Stimulated activated naive CD8-positive, alpha-beta T cell treated with anti-CD3 and anti-CD28 coated beads, Interleukin-15, Interleukin-2, amounts not matched to agents 100 ng/mL and 50 ng/mL, for 24 hours (primary cell): Measurements from ENCODE around the gene DOK5.

Source experiments
- H3K27ac Mint-ChIP-seq: one replicate; pipeline ENCODE4 v1.8.0; 2021; ENCODE audit warnings: mild to moderate bottlenecking, mixed read lengths
- H3K27me3 Mint-ChIP-seq: one replicate; pipeline ENCODE4 v1.8.0; 2021; ENCODE audit warnings: mixed read lengths
- H3K36me3 Mint-ChIP-seq: one replicate; pipeline ENCODE4 v1.8.0; 2021; ENCODE audit warnings: low read depth, mixed read lengths
- H3K4me1 Mint-ChIP-seq: one replicate; pipeline ENCODE4 v1.8.0; 2021; ENCODE audit warnings: low read depth, mixed read lengths
- H3K4me3 Mint-ChIP-seq: one replicate; pipeline ENCODE4 v1.8.0; 2021; ENCODE audit warnings: mild to moderate bottlenecking, mixed read lengths
- H3K9me3 Mint-ChIP-seq: one replicate; pipeline ENCODE4 v1.8.0; 2021; ENCODE audit warnings: mixed read lengths

The DOK5 gene

GRCh38 chr20:54577637-54578036, 102.2 kb downstream of the DOK5 start:
- H3K27me3 Mint-ChIP-seq, result peaks cover 12% of the 10 kb centered on the region
- no peak overlapping the region for H3K27ac Mint-ChIP-seq
- H3K4me3 Mint-ChIP-seq, result no peak overlapping the region
- no peaks in the 10 kb centered on the region for H3K36me3 Mint-ChIP-seq
- peaks cover 4% of the 10 kb centered on the region for H3K9me3 Mint-ChIP-seq
- no peaks in the 10 kb centered on the region for H3K4me1 Mint-ChIP-seq

GRCh38 chr20:54585217-54585616, 109.8 kb downstream of the DOK5 start:
- Mint-ChIP-seq H3K4me1 (no peaks in the 10 kb centered on the region), H3K4me3 (no peak overlapping the region), H3K27ac (no peak overlapping the region), H3K27me3 (peaks cover 29% of the 10 kb centered on the region), H3K36me3 (no peaks in the 10 kb centered on the region), H3K9me3 (peaks cover 12% of the 10 kb centered on the region)

GRCh38 chr20:54587408-54587807, 112.0 kb downstream of the DOK5 start:
- Mint-ChIP-seq H3K4me3 (no peak overlapping the region), H3K36me3 (no peaks in the 10 kb centered on the region), H3K4me1 (no peaks in the 10 kb centered on the region), H3K27ac (no peak overlapping the region), H3K27me3 (peaks cover 20% of the 10 kb centered on the region), H3K9me3 (peaks cover 8% of the 10 kb centered on the region)

GRCh38 chr20:54589402-54590030, 114.1 kb downstream of the DOK5 start:
- Mint-ChIP-seq H3K27me3 (peaks cover 16% of the 10 kb centered on the region), H3K9me3 (peaks cover 4% of the 10 kb centered on the region), H3K27ac (no peak overlapping the region), H3K36me3 (no peaks in the 10 kb centered on the region), H3K4me1 (no peaks in the 10 kb centered on the region), H3K4me3 (no peak overlapping the region)

GRCh38 chr20:54590856-54591255, 115.5 kb downstream of the DOK5 start:
- no peak overlapping the region for H3K4me3 Mint-ChIP-seq
- H3K4me1 Mint-ChIP-seq, result no peaks in the 10 kb centered on the region
- no peaks in the 10 kb centered on the region for H3K9me3 Mint-ChIP-seq
- no peak overlapping the region for H3K27ac Mint-ChIP-seq
- H3K27me3 Mint-ChIP-seq, result peaks cover 12% of the 10 kb centered on the region
- no peaks in the 10 kb centered on the region for H3K36me3 Mint-ChIP-seq

- H3K4me1 Mint-ChIP-seq, result no peaks in the 10 kb centered on the region
- no peak overlapping the region for H3K4me3 Mint-ChIP-seq
- H3K27me3 Mint-ChIP-seq, result no peaks in the 10 kb centered on the region
- H3K9me3 Mint-ChIP-seq, result peaks cover 6% of the 10 kb centered on the region
- no peaks in the 10 kb centered on the region for H3K36me3 Mint-ChIP-seq
- no peak overlapping the region for H3K27ac Mint-ChIP-seq
These were observed 121.3 kb downstream of the DOK5 start for GRCh38 chr20:54596651-54597050.

GRCh38 chr20:54598352-54598751, 123.0 kb downstream of the DOK5 start:
- no peaks in the 10 kb centered on the region for H3K4me1 Mint-ChIP-seq

GRCh38 chr20:54600634-54601033, 125.2 kb downstream of the DOK5 start:
- Mint-ChIP-seq H3K27ac (no peak overlapping the region), H3K4me1 (no peaks in the 10 kb centered on the region), H3K36me3 (no peaks in the 10 kb centered on the region), H3K9me3 (peaks cover 9% of the 10 kb centered on the region), H3K4me3 (no peak overlapping the region), H3K27me3 (no peaks in the 10 kb centered on the region)

More at GRCh38 chr20:54598352-54598751, 123.0 kb downstream of the DOK5 start:
- Mint-ChIP-seq H3K4me3 (no peak overlapping the region), H3K9me3 (peaks cover 6% of the 10 kb centered on the region), H3K27me3 (no peaks in the 10 kb centered on the region), H3K27ac (no peak overlapping the region), H3K36me3 (no peaks in the 10 kb centered on the region)

GRCh38 chr20:54601831-54602515, 126.6 kb downstream of the DOK5 start:
- H3K4me3 Mint-ChIP-seq, result no peak overlapping the region
- no peaks in the 10 kb centered on the region for H3K4me1 Mint-ChIP-seq
- no peaks in the 10 kb centered on the region for H3K27me3 Mint-ChIP-seq
- no peak overlapping the region for H3K27ac Mint-ChIP-seq
- H3K36me3 Mint-ChIP-seq, result no peaks in the 10 kb centered on the region
- H3K9me3 Mint-ChIP-seq, result peaks cover 9% of the 10 kb centered on the region

- no peaks in the 10 kb centered on the region for H3K27me3 Mint-ChIP-seq
- H3K9me3 Mint-ChIP-seq, result peaks cover 3% of the 10 kb centered on the region
- no peak overlapping the region for H3K4me3 Mint-ChIP-seq
- no peak overlapping the region for H3K27ac Mint-ChIP-seq
- no peaks in the 10 kb centered on the region for H3K36me3 Mint-ChIP-seq
- no peaks in the 10 kb centered on the region for H3K4me1 Mint-ChIP-seq
These were observed 129.9 kb downstream of the DOK5 start for GRCh38 chr20:54605319-54605718.

GRCh38 chr20:54606380-54606779, 131.0 kb downstream of the DOK5 start:
- Mint-ChIP-seq H3K27ac (no peak overlapping the region), H3K36me3 (no peaks in the 10 kb centered on the region), H3K9me3 (peaks cover 3% of the 10 kb centered on the region), H3K4me1 (no peaks in the 10 kb centered on the region), H3K4me3 (no peak overlapping the region), H3K27me3 (no peaks in the 10 kb centered on the region)

- Mint-ChIP-seq H3K27me3 (no peaks in the 10 kb centered on the region), H3K4me3 (no peak overlapping the region), H3K4me1 (no peaks in the 10 kb centered on the region), H3K36me3 (no peaks in the 10 kb centered on the region), H3K27ac (no peak overlapping the region), H3K9me3 (peaks cover 3% of the 10 kb centered on the region)
These were observed 132.8 kb downstream of the DOK5 start for GRCh38 chr20:54608039-54608745.

GRCh38 chr20:54608943-54609342, 133.6 kb downstream of the DOK5 start:
- Mint-ChIP-seq H3K27me3 (no peaks in the 10 kb centered on the region), H3K4me1 (no peaks in the 10 kb centered on the region), H3K27ac (no peak overlapping the region), H3K4me3 (no peak overlapping the region), H3K9me3 (peaks cover 3% of the 10 kb centered on the region), H3K36me3 (no peaks in the 10 kb centered on the region)

- Mint-ChIP-seq H3K4me3 (no peak overlapping the region), H3K4me1 (no peaks in the 10 kb centered on the region), H3K9me3 (no peaks in the 10 kb centered on the region), H3K27me3 (no peaks in the 10 kb centered on the region), H3K36me3 (no peaks in the 10 kb centered on the region), H3K27ac (no peak overlapping the region)
These were observed 136.5 kb downstream of the DOK5 start for GRCh38 chr20:54611708-54612412.

- H3K36me3 Mint-ChIP-seq, result no peaks in the 10 kb centered on the region
- H3K27me3 Mint-ChIP-seq, result peaks cover 6% of the 10 kb centered on the region
- no peaks in the 10 kb centered on the region for H3K9me3 Mint-ChIP-seq
- no peak overlapping the region for H3K27ac Mint-ChIP-seq
- no peak overlapping the region for H3K4me3 Mint-ChIP-seq
- H3K4me1 Mint-ChIP-seq, result no peaks in the 10 kb centered on the region
These were observed 143.0 kb downstream of the DOK5 start for GRCh38 chr20:54618412-54618811.
